H1 (cell line): ENCODE data around the gene FANCD2. TPM values are rescaled to one million over a fixed set of nuclear protein-coding genes. Genes with fewer than 3 reads are reported as not detected.

ENCODE experiments used
- EP300 ChIP-seq, 2 experiments: IDR thresholded peaks; 1 replicate in 1 of 2; 2 replicates in 1 of 2; pipeline ENCODE4 v1.6.1; 2011 to 2012; ENCODE audit warnings: low read depth in 2 of 2, low read length in 2 of 2, mild to moderate bottlenecking in 2 of 2, borderline replicate concordance in 1 of 2, inconsistent platforms in 1 of 2, moderate library complexity in 1 of 2
- SIN3A ChIP-seq, 2 experiments: IDR thresholded peaks in 1 of 2; conservative IDR thresholded peaks in 1 of 2; 2 replicates each; pipeline ENCODE4 v1.6.1; 2011 to 2012; ENCODE audit warnings: low read length in 2 of 2, improper control_type of control experiment in 1 of 2, low read depth in 1 of 2, mild to moderate bottlenecking in 1 of 2
- USF2 ChIP-seq: IDR thresholded peaks from 2 replicates; pipeline ENCODE4 v1.6.1; 2011; ENCODE audit warnings: low read length, improper control_type of control experiment
- polyA plus RNA-seq, 7 experiments: library from polyadenylated mRNA; depleted of rRNA in 3 of 7; stranded (reverse) in 5 of 7; unstranded in 2 of 7; fragments of >200 nt in 5 of 7; fragments of 200-250 nt in 2 of 7; gene quantifications; 1 replicate in 5 of 7; 2 replicates in 1 of 7; 4 replicates in 1 of 7; pipeline versions ENCODE4 v1.2.1 to v1.2.3, GENCODE V29; 2011 to 2013; ENCODE audit warnings: missing spikeins in 2 of 7, mixed read lengths in 2 of 7
- total RNA-seq: library from RNA; stranded (reverse); fragmentation: NEBNext Ultra II Directional; extraction: Animal tissue kit (Norgen Biotek cat#: 25700); gene quantifications from 2 replicates; pipeline ENCODE4 v1.2.1, GENCODE V29; 2021

Gene FANCD2
- total and polyA plus RNA-seq, 2 of the 8 experiments (the other 6 are each of a cell fraction or from before 2014, with no cell fraction given) = 33.1 to 77.8 TPM

GRCh38 chr3:10006762-10007090, 19.5 kb upstream of the FANCD2 start (continued):
- TF ChIP-seq USF2 (no peak), EP300 (IDR thresholded peaks at IDR 0.05; ENCODE audit: borderline replicate concordance in 1 of 2, low read depth in 2 of 2, low read length in 2 of 2) (no peak), SIN3A (conservative IDR thresholded peaks at IDR 0.05 in 1 of 2, IDR thresholded peaks at IDR 0.05 in 1 of 2; ENCODE audit: low read depth in 1 of 2, low read length in 2 of 2) (no peak)
